CD4-positive, alpha-beta T cell treated with Interferon gamma for 1 hour (primary cell): ENCODE measurements around the gene ALG8.
"Not testable (repeated sequence)": the region's sequence is repeated elsewhere in the genome, so short reads cannot be mapped to it uniquely, and the experiment has no call there.

Experiments
- DNase-seq: peaks from one replicate; pipeline ENCODE4 v3.0.0-alpha.2; 2020

The ALG8 gene

DNA sequence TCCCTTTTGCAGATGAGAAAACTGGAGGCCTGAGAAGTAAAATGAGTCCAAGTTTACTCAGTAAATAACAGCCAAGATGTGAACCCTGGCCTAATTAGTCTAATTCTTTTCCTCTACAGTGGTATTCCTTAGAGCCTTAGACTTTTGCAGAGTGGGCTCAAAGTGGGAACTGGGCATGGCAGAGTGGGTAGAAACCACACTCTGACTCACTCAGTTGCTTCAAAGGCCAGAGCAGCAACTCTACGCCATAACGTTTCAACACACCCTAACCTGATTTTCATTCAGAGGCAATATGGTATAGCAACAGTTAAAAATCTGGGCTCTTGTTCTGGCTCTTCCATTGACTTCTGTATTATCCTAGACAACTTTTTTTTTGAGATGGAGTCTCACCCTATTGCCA lies 73.0 kb downstream of the ALG8 start:
- DNase-seq: no peak

DNA sequence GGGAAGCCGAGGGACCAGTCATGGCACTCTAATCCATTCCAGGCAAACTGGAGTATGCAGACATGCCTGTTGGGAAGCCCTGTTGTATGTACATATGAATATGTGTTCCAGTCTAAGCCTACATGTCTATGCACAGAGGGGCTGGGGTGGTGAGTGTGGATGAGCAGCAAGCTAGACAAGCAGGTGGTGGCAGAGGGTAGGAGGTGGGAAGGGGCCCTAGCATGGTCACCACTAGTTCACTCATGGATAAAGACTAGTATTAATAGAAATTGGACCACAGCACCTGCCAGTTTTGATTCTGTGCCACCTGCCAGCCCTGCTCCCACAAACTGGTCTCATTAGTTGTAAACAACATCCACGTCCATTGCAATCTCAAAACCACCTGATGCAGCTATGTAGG lies 74.2 kb downstream of the ALG8 start:
- DNase-seq: no peak

DNA sequence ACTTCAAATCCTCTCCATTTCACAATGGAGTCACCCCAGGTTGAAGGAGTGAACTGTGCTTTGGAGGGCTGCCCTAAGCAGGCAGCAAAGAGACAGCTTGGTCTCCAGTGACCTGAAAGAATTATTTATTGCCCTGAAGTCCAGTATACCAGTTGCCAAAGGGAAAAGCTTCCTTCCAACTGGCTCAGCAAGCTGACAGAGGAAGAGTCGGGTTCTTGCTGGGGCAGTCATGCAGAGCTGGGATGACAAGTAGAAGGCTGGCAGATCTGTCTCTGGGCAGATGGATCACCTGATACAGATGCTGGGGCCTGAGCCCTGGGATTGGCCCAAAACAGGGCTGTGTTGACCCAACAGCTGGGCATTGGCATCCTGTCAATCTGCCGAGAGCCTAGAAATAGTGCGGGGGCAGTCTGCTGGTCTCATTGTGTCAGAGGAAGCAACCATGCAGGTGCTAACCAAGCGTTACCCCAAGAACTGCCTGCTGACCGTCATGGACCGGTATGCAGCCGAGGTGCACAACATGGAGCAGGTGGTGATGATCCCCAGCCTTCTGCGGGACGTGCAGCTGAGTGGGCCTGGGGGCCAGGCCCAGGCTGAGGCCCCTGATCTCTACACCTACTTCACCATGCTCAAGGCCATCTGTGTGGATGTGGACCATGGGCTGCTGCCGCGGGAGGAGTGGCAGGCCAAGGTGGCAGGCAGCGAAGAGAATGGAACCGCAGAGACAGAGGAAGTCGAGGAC lies 75.8 kb downstream of the ALG8 start, which contains the start of gene THRSP:
Gene THRSP (plus strand): TSS at position 422 of the 742 bp plus-strand sequence. CDS start 21 bp downstream, at position 443.
- DNase-seq: no peak

DNA sequence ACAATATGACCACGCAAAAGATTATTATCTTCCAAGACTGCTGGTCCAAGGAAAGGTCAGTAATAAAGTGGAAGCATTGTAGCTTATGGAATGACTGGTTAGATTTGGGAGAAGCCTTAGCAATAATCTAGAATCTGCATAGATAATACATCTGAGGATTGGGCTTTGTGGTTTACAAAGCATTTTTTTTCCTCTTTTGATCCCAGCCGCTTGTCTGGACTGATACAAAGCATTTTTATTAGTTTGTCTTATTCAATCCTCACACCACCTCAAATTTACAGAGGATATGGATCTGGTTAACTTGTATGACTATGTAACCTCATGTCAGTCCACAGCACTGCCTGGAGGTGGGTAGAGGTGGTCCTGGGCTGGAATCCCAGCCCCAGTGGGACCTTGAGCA lies 76.8 kb downstream of the ALG8 start:
- no peak for DNase-seq

DNA sequence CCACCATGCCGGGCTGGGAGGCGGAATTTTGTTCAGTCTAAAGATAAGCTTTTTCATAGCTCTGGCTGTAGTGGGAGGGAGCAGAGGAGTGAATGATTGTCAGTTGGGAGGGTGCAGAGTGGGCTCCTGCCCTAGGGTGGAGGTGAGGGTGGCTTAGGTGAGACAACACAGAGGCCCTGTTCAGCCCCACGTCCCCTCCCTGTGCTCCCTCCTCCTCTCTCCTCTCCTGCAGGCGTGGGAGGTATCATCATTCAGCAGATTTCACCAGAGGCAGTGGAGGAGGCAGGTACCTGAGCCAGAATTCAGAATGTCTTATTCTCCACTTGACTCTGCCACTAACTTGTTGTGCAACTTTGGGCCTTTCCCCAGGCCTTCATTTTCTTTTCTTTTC lies 77.5 kb downstream of the ALG8 start:
- DNase-seq: no peak

DNA sequence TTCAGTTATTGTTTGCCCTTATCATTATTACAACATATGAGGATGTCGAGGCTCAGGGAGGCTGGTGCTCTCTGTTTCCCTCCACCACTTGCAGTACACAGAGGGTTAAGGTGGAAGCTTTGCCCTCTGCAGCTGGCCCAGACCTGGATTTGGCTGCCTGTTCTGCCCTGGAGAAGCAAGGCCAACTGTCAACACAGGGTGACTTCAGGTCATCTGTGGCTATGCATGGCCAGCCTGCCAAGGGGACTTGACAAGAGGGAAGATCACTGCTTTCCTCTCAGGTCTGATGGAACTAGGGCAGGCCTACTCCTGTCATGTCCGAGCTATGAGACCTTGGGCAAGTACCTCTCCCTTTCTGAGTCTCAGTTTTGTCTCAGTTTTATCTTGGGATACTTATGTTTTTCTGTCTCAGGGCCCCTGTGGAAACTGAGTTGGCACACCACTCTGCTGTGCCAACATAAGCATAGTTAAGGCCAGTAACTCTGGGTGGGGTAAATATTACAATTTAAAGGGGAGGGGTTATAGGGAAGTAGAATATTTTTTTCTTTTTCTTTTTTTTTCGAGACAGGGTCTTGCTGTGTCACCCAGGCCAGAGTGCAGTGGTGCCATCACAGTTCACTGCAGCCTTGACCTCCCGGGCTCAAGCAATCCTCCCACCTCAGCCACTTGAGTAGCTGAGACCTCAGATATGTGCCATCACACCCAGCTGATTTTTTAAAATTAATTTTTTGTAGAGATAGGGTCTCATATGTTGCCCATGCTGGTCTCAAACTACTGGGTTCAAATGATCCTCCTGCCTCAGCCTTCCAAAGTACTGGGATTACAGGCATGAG lies 78.1 kb downstream of the ALG8 start:
- no peak for DNase-seq

DNA sequence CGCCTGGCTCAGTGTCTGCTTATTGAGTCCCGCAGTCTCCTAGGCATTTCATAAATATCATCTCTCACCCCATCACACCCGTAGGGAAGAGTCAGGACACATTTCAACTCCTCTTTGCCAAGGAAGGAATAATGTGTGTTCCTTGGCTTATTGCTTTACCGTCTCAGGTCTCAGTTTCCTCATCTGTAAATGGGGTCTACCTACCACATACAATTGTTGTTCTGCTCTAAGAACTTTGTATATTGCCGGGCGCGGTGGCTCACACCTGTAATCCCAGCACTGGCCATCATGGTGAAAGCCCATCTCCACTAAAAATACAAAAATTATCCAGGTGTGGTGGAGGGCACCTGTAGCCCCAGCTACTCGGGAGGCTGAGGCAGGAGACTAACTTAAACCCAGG lies 78.9 kb downstream of the ALG8 start:
- no peak for DNase-seq

DNA sequence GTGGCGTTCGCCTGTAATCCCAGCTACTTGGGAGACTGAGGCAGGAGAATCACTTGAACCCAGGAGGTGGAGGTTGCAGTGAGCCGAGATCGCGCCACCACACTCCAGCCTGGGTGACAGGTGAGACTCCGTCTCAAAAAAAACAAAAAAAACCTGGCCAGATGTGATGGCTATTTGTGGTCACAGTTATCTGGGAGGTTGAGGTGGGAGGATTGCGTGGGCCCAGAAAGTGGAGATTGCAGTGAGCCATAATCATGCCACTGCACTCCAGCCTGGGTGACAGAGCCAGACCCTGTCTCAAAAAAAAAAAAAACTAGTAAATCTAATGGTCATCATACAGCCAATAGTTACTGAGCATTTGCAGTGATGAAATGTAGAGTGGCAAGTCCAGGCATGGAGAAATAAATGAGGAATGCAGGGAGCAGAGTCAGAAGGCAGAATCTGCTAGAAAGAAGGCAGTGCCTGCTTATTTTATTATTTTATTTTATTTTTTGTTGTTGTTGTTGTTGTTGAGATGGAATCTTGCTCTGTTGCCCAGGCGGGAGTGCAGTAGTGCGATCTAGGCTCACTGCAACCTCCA lies 79.6 kb downstream of the ALG8 start:
- DNase-seq: not testable (repeated sequence)

DNA sequence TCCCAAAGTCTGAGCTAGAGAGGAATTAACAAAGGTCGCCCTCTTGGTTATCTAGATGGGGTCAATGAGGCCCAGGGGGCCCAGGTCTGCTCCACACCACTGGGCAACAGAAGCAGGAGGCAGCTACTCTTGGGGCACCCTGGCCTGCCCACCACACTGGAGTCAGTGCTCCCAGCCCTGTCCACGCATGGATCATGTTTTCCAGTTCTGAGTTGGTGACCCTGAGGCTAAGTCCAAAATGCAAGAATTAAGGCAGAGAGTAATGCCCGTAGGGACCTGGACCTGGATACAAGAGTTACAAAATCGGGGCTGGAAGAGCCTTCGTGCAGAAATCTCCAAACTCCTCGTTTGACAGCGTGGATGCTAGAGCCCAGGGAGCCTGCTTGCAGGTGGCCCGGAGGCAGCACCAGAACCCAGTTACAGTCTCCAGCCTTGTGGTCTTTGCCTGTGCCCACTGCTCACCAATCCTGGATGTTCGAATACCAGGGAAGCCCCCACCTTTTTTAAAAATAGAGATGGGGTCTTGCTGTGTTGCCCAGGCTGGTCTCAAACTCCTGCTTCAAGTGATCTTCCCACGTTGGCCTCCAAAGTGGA lies 81.9 kb downstream of the ALG8 start:
- no peak for DNase-seq

DNA sequence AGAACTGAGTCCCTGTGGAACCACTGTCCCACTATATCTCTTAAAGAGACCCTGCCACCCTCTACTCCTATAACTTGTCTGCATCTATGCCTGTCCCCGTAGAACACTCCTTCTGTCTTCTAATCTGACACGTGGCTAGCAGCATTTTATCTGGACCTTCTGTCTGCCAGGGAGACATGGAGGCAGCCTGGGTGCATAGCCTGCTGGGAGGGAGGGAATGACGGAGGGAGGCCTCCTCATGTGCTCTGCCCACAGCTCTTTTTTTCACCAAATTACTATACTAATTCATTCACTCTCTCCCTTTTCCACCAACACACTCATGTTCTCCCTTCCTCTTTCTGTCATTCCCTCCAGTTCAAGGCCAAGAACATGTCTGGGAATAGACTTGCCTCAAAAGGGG lies 83.3 kb downstream of the ALG8 start:
- no peak for DNase-seq

DNA sequence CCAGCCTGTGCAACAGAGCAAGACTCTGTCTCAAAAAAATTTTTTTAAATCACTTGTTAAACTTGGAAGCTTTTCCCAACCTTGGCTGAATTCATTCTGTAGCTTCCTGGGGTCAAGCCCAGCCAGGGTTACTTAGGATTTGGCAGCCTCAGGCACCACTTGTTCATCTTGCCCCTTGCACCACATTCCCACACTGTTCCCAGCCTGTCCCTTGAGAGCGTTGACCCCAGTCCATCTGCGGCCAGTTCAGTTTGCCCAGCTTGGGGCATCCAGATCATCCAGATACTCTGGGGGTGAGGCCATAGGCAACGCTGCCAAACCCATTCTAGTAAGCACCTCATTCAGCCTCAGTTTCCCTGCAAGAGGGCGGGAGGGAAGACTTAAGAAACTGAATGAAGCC lies 84.5 kb downstream of the ALG8 start:
- DNase-seq: no peak

DNA sequence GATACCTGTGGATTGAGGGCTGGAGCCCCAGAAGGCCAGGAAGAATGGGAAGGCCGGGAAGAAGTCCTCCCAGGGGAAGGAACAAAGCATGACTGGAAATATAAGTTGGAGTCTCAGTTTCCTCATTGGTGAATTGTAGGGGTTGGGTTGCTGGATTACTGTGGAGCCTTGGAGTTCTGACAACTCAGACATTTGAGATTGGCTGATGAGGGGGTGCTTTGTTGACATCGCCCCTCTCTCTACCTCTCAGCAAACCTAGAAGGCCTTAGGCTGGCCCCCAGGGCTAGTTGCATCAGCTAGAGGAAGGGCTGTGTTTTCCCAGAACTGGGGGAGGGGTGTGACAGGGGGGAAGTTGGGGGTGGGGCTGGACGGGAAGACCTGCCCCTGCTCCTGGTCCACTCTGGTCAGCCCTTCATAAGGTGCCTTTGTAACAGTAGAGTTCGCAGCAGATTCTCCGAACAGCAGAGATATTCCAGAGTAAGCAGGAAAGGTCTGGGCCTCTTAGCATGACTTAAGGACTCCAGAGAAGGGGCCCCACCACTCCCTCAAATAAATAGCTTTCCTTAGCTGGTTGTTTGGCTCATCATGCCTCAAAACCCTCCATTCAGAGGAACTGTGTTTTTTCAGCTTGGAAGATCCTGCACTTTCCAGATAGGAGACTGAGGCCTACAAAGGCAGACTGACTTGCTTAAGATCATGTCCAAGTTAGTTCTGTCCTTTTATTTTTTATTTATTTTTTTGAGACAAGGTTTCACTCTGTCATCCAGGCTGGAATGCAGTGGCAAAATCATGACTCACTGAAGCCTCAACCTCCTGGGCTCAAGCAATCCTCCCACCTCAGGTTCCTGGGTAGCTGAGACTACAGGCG lies 88.2 kb downstream of the ALG8 start:
- DNase-seq: no peak
